ENCODE results near the gene ZBTB14.
A peak's percentile ranks its signal among the peaks of the same experiment; 100 is the strongest.

The ZBTB14 gene

GRCh38 chr18:5311301-5311989 lies 15.9 kb upstream of the ZBTB14 start:
- no peak overlapping the region for H3K4me3 ChIP-seq (ENCODE audit: low read depth, low read length)

GRCh38 chr18:5309888-5310470 lies 14.5 kb upstream of the ZBTB14 start:
- H3K4me3 ChIP-seq (ENCODE audit: low read depth, low read length) = peak overlapping the region; percentile 42

More at GRCh38 chr18:5311301-5311989, 15.9 kb upstream of the ZBTB14 start:
- no peak for TF ChIP-seq CTCF (IDR thresholded peaks at IDR 0.05; ENCODE audit: low read depth, low read length)

GRCh38 chr18:5305835-5306234 lies 10.3 kb upstream of the ZBTB14 start:
- no peak for TF ChIP-seq CTCF (IDR thresholded peaks at IDR 0.05; ENCODE audit: low read depth, low read length)
- H3K4me3 ChIP-seq (ENCODE audit: low read depth, low read length) = no peak overlapping the region

More at GRCh38 chr18:5309888-5310470, 14.5 kb upstream of the ZBTB14 start:
- no peak for TF ChIP-seq CTCF (IDR thresholded peaks at IDR 0.05; ENCODE audit: low read depth, low read length)

GRCh38 chr18:5304232-5304631 lies 8.7 kb upstream of the ZBTB14 start:
- TF ChIP-seq CTCF (IDR thresholded peaks at IDR 0.05; ENCODE audit: low read depth, low read length) = no peak
- no peak overlapping the region for H3K4me3 ChIP-seq (ENCODE audit: low read depth, low read length)

- no peak overlapping the region for H3K4me3 ChIP-seq (ENCODE audit: low read depth, low read length)
- no peak for TF ChIP-seq CTCF (IDR thresholded peaks at IDR 0.05; ENCODE audit: low read depth, low read length)
Measured at GRCh38 chr18:5303636-5304035, 8.1 kb upstream of the ZBTB14 start.

GRCh38 chr18:5302606-5303005 lies 7.1 kb upstream of the ZBTB14 start:
- no peak for TF ChIP-seq CTCF (IDR thresholded peaks at IDR 0.05; ENCODE audit: low read depth, low read length)
- no peak overlapping the region for H3K4me3 ChIP-seq (ENCODE audit: low read depth, low read length)

GRCh38 chr18:5300476-5301010 lies 5.0 kb upstream of the ZBTB14 start:
- no peak overlapping the region for H3K4me3 ChIP-seq (ENCODE audit: low read depth, low read length)
- TF ChIP-seq CTCF (IDR thresholded peaks at IDR 0.05; ENCODE audit: low read depth, low read length) = no peak
